ENCODE results near the gene SLC6A1.

DNA sequence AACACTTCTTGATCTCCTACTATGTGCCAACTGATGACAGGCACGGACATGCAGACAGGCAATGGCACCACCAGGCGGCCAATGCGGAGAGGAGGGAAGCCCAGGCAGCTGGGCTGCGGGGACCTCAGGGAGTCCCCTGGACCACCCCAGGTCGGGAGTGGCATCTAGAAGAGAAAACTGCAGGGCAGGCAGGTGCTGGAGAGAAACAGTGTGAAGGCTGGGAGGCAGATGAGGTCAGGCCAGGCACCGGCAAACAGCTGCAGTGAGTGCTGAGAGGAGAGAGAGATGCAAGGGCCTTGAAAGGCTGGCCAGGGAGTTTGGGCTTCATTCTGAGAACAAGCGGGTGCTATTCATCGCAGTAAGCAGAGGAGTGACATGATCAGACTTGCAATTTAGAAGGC is 29.1 kb downstream of the SLC6A1 start:
- TF ChIP-seq, protein P1, sequence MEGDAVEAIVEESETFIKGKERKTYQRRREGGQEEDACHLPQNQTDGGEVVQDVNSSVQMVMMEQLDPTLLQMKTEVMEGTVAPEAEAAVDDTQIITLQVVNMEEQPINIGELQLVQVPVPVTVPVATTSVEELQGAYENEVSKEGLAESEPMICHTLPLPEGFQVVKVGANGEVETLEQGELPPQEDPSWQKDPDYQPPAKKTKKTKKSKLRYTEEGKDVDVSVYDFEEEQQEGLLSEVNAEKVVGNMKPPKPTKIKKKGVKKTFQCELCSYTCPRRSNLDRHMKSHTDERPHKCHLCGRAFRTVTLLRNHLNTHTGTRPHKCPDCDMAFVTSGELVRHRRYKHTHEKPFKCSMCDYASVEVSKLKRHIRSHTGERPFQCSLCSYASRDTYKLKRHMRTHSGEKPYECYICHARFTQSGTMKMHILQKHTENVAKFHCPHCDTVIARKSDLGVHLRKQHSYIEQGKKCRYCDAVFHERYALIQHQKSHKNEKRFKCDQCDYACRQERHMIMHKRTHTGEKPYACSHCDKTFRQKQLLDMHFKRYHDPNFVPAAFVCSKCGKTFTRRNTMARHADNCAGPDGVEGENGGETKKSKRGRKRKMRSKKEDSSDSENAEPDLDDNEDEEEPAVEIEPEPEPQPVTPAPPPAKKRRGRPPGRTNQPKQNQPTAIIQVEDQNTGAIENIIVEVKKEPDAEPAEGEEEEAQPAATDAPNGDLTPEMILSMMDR (IDR thresholded peaks at IDR 0.05) = no peak
- TF ChIP-seq POLR2AphosphoS5 (IDR thresholded peaks at IDR 0.05) = no peak
- no peak for TF ChIP-seq EP300 (IDR thresholded peaks at IDR 0.05)
- TF ChIP-seq POLR2A (IDR thresholded peaks at IDR 0.05; ENCODE audit: low read depth) = no peak
